Stimulated activated CD4-positive, alpha-beta T cell treated with anti-CD3 and anti-CD28 coated beads, TNF-alpha, amount 100 ng/mL, for 1 hour (primary cell): Measurements from ENCODE around the gene YEATS2.

ENCODE experiments used
- DNase-seq, 3 donors: peaks; one replicate each; pipeline ENCODE4 v3.0.0-alpha.2; 2020; ENCODE audit warnings: low read depth in 3 of 3, low spot score in 1 of 3

Gene YEATS2

DNA sequence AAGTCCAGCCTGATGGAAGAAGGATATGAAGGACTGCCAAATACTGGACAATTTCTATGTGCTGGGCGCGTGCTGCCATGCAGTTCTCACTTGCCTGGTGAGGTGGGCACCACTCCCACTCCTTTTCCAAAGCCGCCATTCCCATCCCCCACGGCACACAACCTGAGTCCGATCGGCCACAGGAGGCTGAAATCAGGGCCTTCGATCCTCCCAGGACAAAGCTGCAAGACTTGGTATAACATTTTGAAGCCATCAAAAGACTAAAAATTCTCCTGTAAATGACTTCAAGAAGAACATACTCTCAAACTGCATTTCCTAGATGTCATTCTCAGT, 130.9 kb downstream of the YEATS2 start:
- no peak for DNase-seq

- DNase-seq, result no peak
Observed at GRCh38 chr3:183829466-183829865, 131.9 kb downstream of the YEATS2 start.

DNA sequence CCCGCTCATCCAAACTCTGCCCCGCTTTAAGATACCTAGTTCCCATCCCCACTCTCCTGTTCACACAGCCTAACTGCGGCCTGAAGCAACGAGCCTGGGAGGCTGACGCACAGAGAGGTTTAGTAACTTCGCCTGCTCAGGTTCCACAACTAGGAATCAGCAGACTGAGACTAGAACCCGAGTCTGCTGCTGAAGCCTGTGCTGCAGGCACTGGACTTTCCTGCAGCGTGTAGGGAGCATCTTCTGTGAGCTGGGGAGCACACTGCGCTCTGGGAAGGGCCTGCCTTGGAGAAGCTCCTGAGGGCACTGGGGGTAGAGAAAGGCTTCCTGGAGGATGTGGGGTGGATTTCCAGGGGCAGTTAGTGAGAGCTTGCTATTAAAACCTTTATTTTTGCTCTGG, 132.6 kb downstream of the YEATS2 start:
- no peak for DNase-seq

DNA sequence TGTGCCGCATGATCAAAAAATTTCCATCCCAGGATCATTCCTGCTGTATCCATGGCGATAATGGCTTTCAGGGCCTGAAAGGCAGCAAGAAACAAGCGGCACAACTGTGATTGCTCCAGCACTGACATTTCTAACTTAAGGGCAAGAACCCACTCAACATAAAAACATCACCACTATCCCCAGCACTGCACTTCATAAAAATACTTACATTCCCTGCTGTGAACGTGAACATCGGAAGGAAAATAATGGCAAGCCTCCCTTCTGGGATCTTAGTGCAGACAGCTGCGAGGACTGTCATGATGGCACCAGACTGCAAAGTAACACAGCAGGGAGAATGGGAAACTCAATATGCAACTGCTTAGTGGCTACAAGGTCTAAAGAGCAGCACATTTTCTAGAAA, 135.9 kb downstream of the YEATS2 start:
- no peak for DNase-seq

DNA sequence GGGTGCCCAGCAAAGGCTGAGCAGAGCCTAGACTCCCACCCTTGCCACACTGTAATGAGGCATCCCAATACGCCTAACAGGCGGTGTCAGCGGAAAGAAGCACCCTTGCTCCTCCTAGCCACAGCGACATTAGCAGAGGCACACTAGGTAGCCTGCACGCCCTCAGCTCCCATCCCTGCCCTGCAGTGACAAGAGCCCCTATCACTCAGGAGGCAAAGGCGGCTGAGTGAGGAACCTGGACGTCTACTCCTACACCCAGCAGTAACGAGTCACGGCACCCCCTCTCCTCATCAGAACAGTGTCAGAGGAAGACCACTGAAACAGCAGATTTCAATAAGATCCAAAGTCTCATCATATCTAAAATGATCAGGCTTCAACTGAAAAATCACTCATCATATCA, 139.8 kb downstream of the YEATS2 start:
- DNase-seq, result no peak

DNA sequence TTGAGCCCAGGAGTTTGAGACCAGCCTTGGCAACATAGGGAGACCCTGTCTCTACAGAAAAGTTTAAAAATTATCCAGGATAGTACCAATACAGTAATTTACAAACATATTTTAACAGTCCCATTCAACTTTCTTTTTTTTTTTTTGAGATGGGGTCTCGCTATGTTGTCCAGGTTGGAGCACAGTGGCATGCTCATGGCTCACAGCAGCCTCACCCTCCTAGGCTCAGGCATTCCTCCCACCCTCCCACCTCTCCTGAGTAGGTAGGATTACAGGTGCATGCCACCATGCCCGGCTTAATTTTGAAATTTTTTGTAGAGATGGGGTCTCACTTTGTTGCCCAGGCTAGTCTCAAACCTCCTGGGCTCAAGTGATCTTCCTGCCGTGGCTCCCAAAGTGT, 140.3 kb downstream of the YEATS2 start:
- DNase-seq, result no peak

- no peak for DNase-seq
Observed at GRCh38 chr3:183839751-183840150, 142.2 kb downstream of the YEATS2 start.

GRCh38 chr3:183844606-183845005, 147.0 kb downstream of the YEATS2 start:
- DNase-seq, result no peak

DNA sequence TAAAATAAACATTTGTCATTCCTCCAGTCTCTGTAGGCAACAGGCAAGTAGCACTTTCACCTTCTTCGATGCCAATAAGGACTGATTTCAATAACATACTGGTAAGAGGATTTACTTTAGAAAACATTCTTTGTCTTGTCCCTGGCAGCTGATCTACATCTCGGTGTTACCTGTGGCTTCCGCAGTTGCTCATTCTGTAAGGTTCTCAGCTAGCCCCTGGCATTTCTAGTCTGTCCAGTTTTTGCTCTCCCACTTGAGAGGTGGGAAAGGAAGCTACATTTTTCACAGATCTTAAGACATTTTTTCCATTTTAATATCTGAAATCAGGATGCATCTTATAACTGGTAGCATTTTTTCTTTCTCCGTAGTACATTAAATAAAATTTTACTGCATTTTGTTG, 147.5 kb downstream of the YEATS2 start:
- no peak for DNase-seq

DNA sequence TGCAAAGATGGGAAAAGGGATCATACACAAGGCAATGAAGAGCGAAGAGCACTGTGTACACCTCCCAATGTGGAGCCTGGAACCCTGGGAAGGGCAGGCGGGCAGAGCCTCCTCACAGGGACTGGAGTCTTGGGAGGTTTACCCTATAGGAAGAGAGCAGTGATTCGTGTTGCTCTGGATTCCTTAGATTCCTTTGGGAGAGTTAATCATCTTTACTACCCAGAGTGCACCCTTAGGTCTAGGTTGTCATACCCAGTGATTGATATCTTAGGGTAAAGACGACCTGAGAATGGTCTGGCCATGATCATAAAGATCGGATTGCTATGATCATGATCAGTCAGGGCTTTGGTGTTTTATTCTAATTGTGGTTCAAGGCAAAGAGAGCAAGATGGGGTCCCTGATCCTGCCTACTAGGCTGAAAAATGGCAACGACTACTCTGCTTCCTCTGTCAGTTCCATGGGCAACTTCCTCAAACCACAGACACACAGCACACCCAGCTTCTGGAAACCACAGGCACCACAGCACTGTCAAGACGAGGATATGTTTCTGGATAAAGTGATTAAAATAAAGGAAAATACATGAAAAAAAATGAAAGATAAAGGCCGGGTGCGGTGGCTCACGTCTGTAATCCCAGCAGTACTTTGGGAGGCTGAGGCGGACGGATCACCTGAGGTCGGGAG, 148.2 kb downstream of the YEATS2 start:
- no peak for DNase-seq

DNA sequence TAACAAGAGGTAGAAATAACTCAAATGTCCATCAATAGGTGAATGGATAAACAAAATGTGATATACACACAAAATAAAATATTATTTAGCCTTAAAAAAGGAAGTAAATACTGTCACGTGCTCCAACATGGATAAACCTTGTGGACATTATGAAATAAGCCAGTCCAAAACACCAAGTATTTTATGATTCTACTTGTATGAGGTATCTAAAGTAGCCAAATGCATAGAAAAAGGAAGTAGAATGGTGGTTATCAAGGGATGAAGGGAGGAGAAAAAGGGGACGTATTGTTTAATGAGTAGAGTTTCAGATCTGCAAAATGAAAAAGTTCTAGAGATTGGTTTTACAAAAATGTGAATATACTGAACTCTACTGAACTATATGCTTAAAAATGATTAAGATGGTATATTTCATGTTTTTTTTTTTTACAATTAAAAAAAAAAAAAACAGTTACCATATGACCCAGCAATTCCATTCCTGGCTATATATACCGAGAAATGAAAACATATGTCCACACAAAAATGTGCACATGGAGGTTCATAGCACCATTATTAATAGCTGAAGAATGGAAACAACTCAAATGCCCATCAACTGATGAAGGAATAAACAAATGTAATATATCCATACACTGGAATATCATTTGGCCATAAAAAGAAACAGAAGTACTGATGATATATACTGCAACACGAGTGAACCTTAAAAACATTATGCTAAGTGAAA, 156.9 kb downstream of the YEATS2 start:
- DNase-seq, result no peak

- DNase-seq, result no peak
Observed at GRCh38 chr3:183857863-183858262, 160.3 kb downstream of the YEATS2 start.
